ENCODE measurements around the gene SRRM2.
"Not testable (repeated sequence)": the region's sequence is repeated elsewhere in the genome, so short reads cannot be mapped to it uniquely, and the experiment has no call there.

The SRRM2 gene

DNA sequence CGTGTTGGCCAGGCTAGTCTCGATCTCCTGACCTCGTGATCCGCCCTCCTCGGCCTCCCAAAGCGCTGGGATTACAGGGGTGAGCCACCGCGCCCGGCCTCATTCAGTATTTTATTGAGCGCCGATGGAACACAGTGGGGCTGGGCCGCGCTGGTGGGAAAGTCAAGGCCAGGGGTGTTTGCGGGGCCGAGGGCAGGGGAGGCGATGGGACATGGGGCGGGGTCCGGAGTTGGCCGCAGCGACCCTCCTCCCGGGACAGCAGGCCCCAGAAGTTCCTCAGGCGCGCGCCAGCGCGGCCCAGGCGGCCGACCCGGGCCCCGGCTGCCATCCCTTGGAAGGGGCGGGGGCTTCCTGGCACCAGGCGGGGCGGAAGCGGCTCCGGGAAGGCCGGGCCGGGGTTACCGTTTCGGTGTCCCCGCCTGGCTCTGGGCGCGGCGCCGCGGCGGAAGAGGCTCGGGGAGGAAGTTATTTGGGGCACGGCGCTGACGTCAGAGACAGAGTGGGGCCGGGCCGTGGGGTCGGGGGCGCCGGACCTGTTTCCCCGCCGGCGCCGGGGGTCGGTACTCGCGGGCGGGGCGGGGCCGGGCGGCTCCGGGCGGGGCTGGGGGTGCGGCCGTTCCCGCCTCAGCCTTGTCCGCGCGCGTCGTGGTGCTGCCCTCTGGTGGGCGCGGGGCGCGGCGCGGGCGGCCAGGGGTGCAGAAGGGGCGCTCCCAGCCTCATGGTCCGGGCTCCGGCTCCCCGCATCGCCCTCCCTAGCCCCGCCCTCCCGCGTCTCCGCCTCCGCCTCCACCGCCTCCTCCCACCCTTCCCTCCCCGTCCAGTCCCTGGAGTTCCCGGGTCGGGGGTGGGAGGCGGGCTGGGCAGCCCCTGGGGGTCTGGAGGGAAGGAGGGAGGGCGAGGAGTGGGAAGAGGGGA lies 31.5 kb upstream of the SRRM2 start:
- Histone ChIP-seq H3K79me2 (ENCODE audit: control insufficient read depth, insufficient read depth, low read length) (no peaks in the 10 kb centered on the region), H3K79me1 (ENCODE audit: low read length) (no peaks in the 10 kb centered on the region), H3K27ac (ENCODE audit: low read depth, low read length) (peak overlapping the region; percentile 66), H2BK15ac (replicated peaks; ENCODE audit: low read depth) (no peak overlapping the region), H2AK5ac (ENCODE audit: low read length) (no peak overlapping the region), H3K4ac (ENCODE audit: low read depth, low read length) (no peak overlapping the region), H3K23ac (ENCODE audit: low read length) (no peak overlapping the region), H3K56ac (ENCODE audit: low read length) (peak overlapping the region; percentile 90), H4K5ac (ENCODE audit: low read length) (no peak overlapping the region), H2BK5ac (ENCODE audit: low read length) (no peak overlapping the region), H2BK120ac (ENCODE audit: low read depth, low read length) (no peak overlapping the region), H3K9ac (ENCODE audit: low read length) (peak overlapping the region; percentile 78), H3K36me3 (ENCODE audit: control insufficient read depth, insufficient read depth, low read length) (no peaks in the 10 kb centered on the region), H3K27me3 (ENCODE audit: insufficient read depth, low read length, poor library complexity) (no peaks in the 10 kb centered on the region), H3K4me2 (ENCODE audit: low read length) (peak overlapping the region; percentile 62), H3K4me3 (ENCODE audit: low read length) (peak overlapping the region; percentile 40), H3K4me1 (ENCODE audit: control insufficient read depth, low read depth, low read length) (no peaks in the 10 kb centered on the region), H3K18ac (ENCODE audit: low read length) (peak overlapping the region; percentile 43), H4K8ac (ENCODE audit: low read depth, low read length) (peak overlapping the region; percentile 66)
- no CpG with 5 or more reads among the region's 99 CpGs for WGBS (ENCODE audit: extremely low coverage, insufficient coverage, low lambda C conversion rate)
- peak; percentile 93 for DNase-seq

GRCh38 chr16:2721634-2722173 lies 30.7 kb upstream of the SRRM2 start:
- H2BK120ac ChIP-seq (ENCODE audit: low read depth, low read length); H2BK15ac ChIP-seq (replicated peaks; ENCODE audit: low read depth); H3K4ac ChIP-seq (ENCODE audit: low read depth, low read length); H3K36me3 ChIP-seq (ENCODE audit: control insufficient read depth, insufficient read depth, low read length); H3K27ac ChIP-seq (ENCODE audit: low read depth, low read length); H3K27me3 ChIP-seq (ENCODE audit: insufficient read depth, low read length, poor library complexity); H4K8ac ChIP-seq (ENCODE audit: low read depth, low read length); H3K79me2 ChIP-seq (ENCODE audit: control insufficient read depth, insufficient read depth, low read length); H2AK5ac ChIP-seq (ENCODE audit: low read length); H2BK5ac ChIP-seq (ENCODE audit: low read length); H3K23ac ChIP-seq (ENCODE audit: low read length); H4K5ac ChIP-seq (ENCODE audit: low read length); H3K4me1 ChIP-seq (ENCODE audit: control insufficient read depth, low read depth, low read length); H3K79me1 ChIP-seq (ENCODE audit: low read length); DNase-seq: not testable (repeated sequence)
- Histone ChIP-seq H3K56ac (ENCODE audit: low read length) (peak overlapping the region; percentile 85), H3K9ac (ENCODE audit: low read length) (peak overlapping the region; percentile 67), H3K4me2 (ENCODE audit: low read length) (peak overlapping the region; percentile 62), H3K18ac (ENCODE audit: low read length) (peak overlapping the region; percentile 19), H3K4me3 (ENCODE audit: low read length) (peak overlapping the region; percentile 34)
- whole genome bisulfite sequencing (ENCODE audit: extremely low coverage, insufficient coverage, low lambda C conversion rate) = no CpG with 5 or more reads among the region's 14 CpGs

- Histone ChIP-seq H2BK15ac (replicated peaks; ENCODE audit: low read depth) (no peak overlapping the region), H3K4me3 (ENCODE audit: low read length) (no peak overlapping the region), H2AK5ac (ENCODE audit: low read length) (no peak overlapping the region), H2BK120ac (ENCODE audit: low read depth, low read length) (no peak overlapping the region), H2BK5ac (ENCODE audit: low read length) (no peak overlapping the region), H3K23ac (ENCODE audit: low read length) (no peak overlapping the region), H3K9ac (ENCODE audit: low read length) (no peak overlapping the region), H3K18ac (ENCODE audit: low read length) (no peak overlapping the region), H3K79me2 (ENCODE audit: control insufficient read depth, insufficient read depth, low read length) (no peaks in the 10 kb centered on the region), H3K4me2 (ENCODE audit: low read length) (no peak overlapping the region), H3K27me3 (ENCODE audit: insufficient read depth, low read length, poor library complexity) (no peaks in the 10 kb centered on the region), H3K4me1 (ENCODE audit: control insufficient read depth, low read depth, low read length) (no peaks in the 10 kb centered on the region), H4K8ac (ENCODE audit: low read depth, low read length) (no peak overlapping the region), H3K36me3 (ENCODE audit: control insufficient read depth, insufficient read depth, low read length) (no peaks in the 10 kb centered on the region), H3K56ac (ENCODE audit: low read length) (no peak overlapping the region), H4K5ac (ENCODE audit: low read length) (no peak overlapping the region), H3K79me1 (ENCODE audit: low read length) (no peaks in the 10 kb centered on the region), H3K27ac (ENCODE audit: low read depth, low read length) (no peak overlapping the region), H3K4ac (ENCODE audit: low read depth, low read length) (no peak overlapping the region)
- no CpG with 5 or more reads among the region's 7 CpGs for WGBS (ENCODE audit: extremely low coverage, insufficient coverage, low lambda C conversion rate)
- DNase-seq = no peak
Measured at GRCh38 chr16:2724088-2724676, 28.3 kb upstream of the SRRM2 start.

GRCh38 chr16:2724816-2725348 lies 27.6 kb upstream of the SRRM2 start:
- WGBS (ENCODE audit: extremely low coverage, insufficient coverage, low lambda C conversion rate) = no CpG with 5 or more reads among the region's 16 CpGs

GRCh38 chr16:2726923-2727322 lies 25.5 kb upstream of the SRRM2 start:
- Histone ChIP-seq H3K4me2 (ENCODE audit: low read length) (no peak overlapping the region), H3K23ac (ENCODE audit: low read length) (no peak overlapping the region), H3K79me2 (ENCODE audit: control insufficient read depth, insufficient read depth, low read length) (no peaks in the 10 kb centered on the region), H3K4me3 (ENCODE audit: low read length) (no peak overlapping the region), H2BK15ac (replicated peaks; ENCODE audit: low read depth) (no peak overlapping the region), H3K79me1 (ENCODE audit: low read length) (no peaks in the 10 kb centered on the region), H3K36me3 (ENCODE audit: control insufficient read depth, insufficient read depth, low read length) (no peaks in the 10 kb centered on the region), H2BK5ac (ENCODE audit: low read length) (no peak overlapping the region), H3K4me1 (ENCODE audit: control insufficient read depth, low read depth, low read length) (no peaks in the 10 kb centered on the region), H3K56ac (ENCODE audit: low read length) (no peak overlapping the region), H2AK5ac (ENCODE audit: low read length) (no peak overlapping the region), H3K9ac (ENCODE audit: low read length) (no peak overlapping the region), H3K18ac (ENCODE audit: low read length) (no peak overlapping the region), H3K27ac (ENCODE audit: low read depth, low read length) (no peak overlapping the region), H4K5ac (ENCODE audit: low read length) (no peak overlapping the region), H2BK120ac (ENCODE audit: low read depth, low read length) (no peak overlapping the region), H3K27me3 (ENCODE audit: insufficient read depth, low read length, poor library complexity) (no peaks in the 10 kb centered on the region), H4K8ac (ENCODE audit: low read depth, low read length) (no peak overlapping the region), H3K4ac (ENCODE audit: low read depth, low read length) (no peak overlapping the region)
- DNase-seq = no peak
- WGBS (ENCODE audit: extremely low coverage, insufficient coverage, low lambda C conversion rate) = no CpG with 5 or more reads among the region's 5 CpGs

More at GRCh38 chr16:2724816-2725348, 27.6 kb upstream of the SRRM2 start:
- H3K79me2 ChIP-seq (ENCODE audit: control insufficient read depth, insufficient read depth, low read length) = no peaks in the 10 kb centered on the region
- H2BK120ac ChIP-seq (ENCODE audit: low read depth, low read length) = no peak overlapping the region
- H3K27ac ChIP-seq (ENCODE audit: low read depth, low read length) = no peak overlapping the region
- no peak overlapping the region for H3K9ac ChIP-seq (ENCODE audit: low read length)
- H3K27me3 ChIP-seq (ENCODE audit: insufficient read depth, low read length, poor library complexity) = no peaks in the 10 kb centered on the region
- no peak overlapping the region for H3K4me2 ChIP-seq (ENCODE audit: low read length)
- H3K56ac ChIP-seq (ENCODE audit: low read length) = no peak overlapping the region
- no peaks in the 10 kb centered on the region for H3K79me1 ChIP-seq (ENCODE audit: low read length)
- H3K36me3 ChIP-seq (ENCODE audit: control insufficient read depth, insufficient read depth, low read length) = no peaks in the 10 kb centered on the region
- H2BK5ac ChIP-seq (ENCODE audit: low read length) = no peak overlapping the region
- no peak for DNase-seq
- H3K23ac ChIP-seq (ENCODE audit: low read length) = no peak overlapping the region
- H3K18ac ChIP-seq (ENCODE audit: low read length) = no peak overlapping the region
- H4K8ac ChIP-seq (ENCODE audit: low read depth, low read length) = no peak overlapping the region
- H2BK15ac ChIP-seq (replicated peaks; ENCODE audit: low read depth) = no peak overlapping the region
- H3K4me1 ChIP-seq (ENCODE audit: control insufficient read depth, low read depth, low read length) = no peaks in the 10 kb centered on the region
- no peak overlapping the region for H2AK5ac ChIP-seq (ENCODE audit: low read length)
- H3K4me3 ChIP-seq (ENCODE audit: low read length) = no peak overlapping the region
- H3K4ac ChIP-seq (ENCODE audit: low read depth, low read length) = no peak overlapping the region
- no peak overlapping the region for H4K5ac ChIP-seq (ENCODE audit: low read length)
